Measurements from ENCODE around the gene P2RX7.

- TF ChIP-seq SIN3A (IDR thresholded peaks at IDR 0.05; ENCODE audit: borderline replicate concordance, insufficient read depth, low read length): no peak
- TF ChIP-seq POLR2AphosphoS5 (IDR thresholded peaks at IDR 0.05; ENCODE audit: low read depth, low read length): no peak
- TF ChIP-seq TAF1 (IDR thresholded peaks at IDR 0.05; ENCODE audit: borderline replicate concordance, insufficient read depth, low read length): no peak
Observed at GRCh38 chr12:121132601-121133481, at the start of gene P2RX7.
